Vagina (tissue), 2 donors: ENCODE measurements around the gene NLRC4. TPM values are rescaled to one million over a fixed set of nuclear protein-coding genes. Genes with fewer than 3 reads are reported as not detected.

ENCODE experiments used
- DNase-seq, 2 donors: peaks; one replicate each; pipeline ENCODE4 v3.0.0-alpha.2; 2017; ENCODE audit errors: extremely low spot score in 2 of 2
- H3K27ac ChIP-seq: fragments of 200-600 bp; sonication (generic); one replicate; pipeline ENCODE4 v1.5.1; 2019
- H3K27me3 ChIP-seq: fragments of 200-600 bp; sonication (generic); one replicate; pipeline ENCODE4 v1.5.1; 2019
- H3K36me3 ChIP-seq, 2 donors: fragments of 200-600 bp; sonication (generic); one replicate each; pipeline ENCODE4 v1.5.1; 2017 to 2019
- H3K4me1 ChIP-seq: fragments of 200-600 bp; sonication (generic); one replicate; pipeline ENCODE4 v1.5.1; 2019
- H3K4me3 ChIP-seq, 2 donors: fragments of 200-600 bp; sonication (generic); 1 replicate in 1 of 2; 2 replicates in 1 of 2; pipeline ENCODE4 v1.5.1; 2016 to 2019
- H3K9me3 ChIP-seq: fragments of 200-600 bp; sonication (generic); one replicate; pipeline ENCODE4 v1.5.1; 2019
- CTCF ChIP-seq, 3 experiments: fragments of 450-650 bp in 2 of 3; fragments of 200-600 bp in 1 of 3; sonication (generic) in 1 of 3; IDR thresholded peaks; one replicate each; pipeline ENCODE4 v1.5.1; 2017 to 2019; ENCODE audit warnings: antibody characterized with exemption in 3 of 3, mild to moderate bottlenecking in 2 of 3, moderate library complexity in 2 of 3
- POLR2A ChIP-seq, 2 donors: fragments of 450-650 bp; IDR thresholded peaks; one replicate each; pipeline ENCODE4 v1.6.1; 2017; ENCODE audit warnings: antibody characterized with exemption in 2 of 2, mild to moderate bottlenecking in 2 of 2, moderate library complexity in 2 of 2
- POLR2AphosphoS5 ChIP-seq, 2 donors: sonication (generic); formaldehyde crosslinking; IDR thresholded peaks; one replicate each; pipeline ENCODE4 v1.9.0; 2017; ENCODE audit warnings: antibody characterized with exemption in 2 of 2, mild to moderate bottlenecking in 2 of 2, low read depth in 1 of 2; ENCODE audit not compliant: insufficient read depth in 1 of 2
- intact Hi-C: fragments of 100-400 bp; cut with DNase I; formaldehyde crosslinking; loops from one replicate; pipeline ENCODE4 v1.15.1; 2023
- total RNA-seq: library from RNA; depleted of rRNA; stranded (reverse); fragments of >200 nt; gene quantifications from one replicate; pipeline ENCODE4 v1.2.3, GENCODE V29; 2016

NLRC4 gene
- total RNA-seq, 1 donor from 2014 or later: 0.74 TPM

GRCh38 chr2:32242331-32242730 lies 22.4 kb downstream of the NLRC4 start:
- no peaks in the 10 kb centered on the region for H3K9me3 ChIP-seq
- TF ChIP-seq POLR2A (IDR thresholded peaks at IDR 0.05) (no peak), CTCF (IDR thresholded peaks at IDR 0.05) (no peak), POLR2AphosphoS5 (IDR thresholded peaks at IDR 0.05; ENCODE audit: insufficient read depth in 1 of 2, low read depth in 1 of 2) (no peak)
- intact Hi-C loops: no loop called here
- H3K4me3 ChIP-seq: no peak overlapping the region
- H3K4me1 ChIP-seq: no peaks in the 10 kb centered on the region
- H3K36me3 ChIP-seq: no peaks in the 10 kb centered on the region
- DNase-seq: no peak
- no peak overlapping the region for H3K27ac ChIP-seq
- no peaks in the 10 kb centered on the region for H3K27me3 ChIP-seq

- intact Hi-C loops: loop anchor here (10.0 kb wide), 1 partner anchor 457 kb away; no protein-coding TSS in a partner anchor
- Histone ChIP-seq H3K27me3 (no peaks in the 10 kb centered on the region), H3K9me3 (no peaks in the 10 kb centered on the region), H3K36me3 (no peaks in the 10 kb centered on the region), H3K4me3 (no peak overlapping the region), H3K4me1 (no peaks in the 10 kb centered on the region), H3K27ac (no peak overlapping the region)
- no peak for TF ChIP-seq POLR2AphosphoS5 (IDR thresholded peaks at IDR 0.05; ENCODE audit: insufficient read depth in 1 of 2, low read depth in 1 of 2)
- no peak for DNase-seq
Observed at GRCh38 chr2:32237996-32238395, 26.7 kb downstream of the NLRC4 start.

DNA sequence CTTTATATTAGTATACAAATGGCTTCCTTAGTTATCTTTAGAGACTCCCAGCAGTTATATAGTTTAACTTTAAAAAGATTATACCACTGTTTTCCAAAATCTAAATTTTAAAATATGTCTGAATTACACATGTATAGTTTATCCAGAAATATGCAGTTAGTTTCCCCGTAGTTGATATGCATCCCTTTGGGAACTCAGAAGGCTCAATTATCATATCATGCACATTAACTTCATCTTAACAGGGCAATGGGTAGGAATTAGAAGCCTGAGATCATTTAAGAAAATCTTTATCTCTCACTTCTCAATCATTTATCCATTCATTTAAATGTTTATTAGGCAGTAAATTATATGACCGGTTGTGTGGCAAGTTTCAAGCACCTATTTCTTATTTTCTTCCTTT lies 27.2 kb downstream of the NLRC4 start:
- TF ChIP-seq POLR2AphosphoS5 (IDR thresholded peaks at IDR 0.05; ENCODE audit: insufficient read depth in 1 of 2, low read depth in 1 of 2) (no peak), POLR2A (IDR thresholded peaks at IDR 0.05) (no peak), CTCF (IDR thresholded peaks at IDR 0.05) (no peak)
- intact Hi-C loops: loop anchor here (10.0 kb wide), 1 partner anchor 457 kb away; no protein-coding TSS in a partner anchor
- Histone ChIP-seq H3K27ac (no peak overlapping the region), H3K4me1 (no peaks in the 10 kb centered on the region), H3K4me3 (no peak overlapping the region), H3K27me3 (no peaks in the 10 kb centered on the region), H3K36me3 (no peaks in the 10 kb centered on the region), H3K9me3 (no peaks in the 10 kb centered on the region)
- DNase-seq: no peak

DNA sequence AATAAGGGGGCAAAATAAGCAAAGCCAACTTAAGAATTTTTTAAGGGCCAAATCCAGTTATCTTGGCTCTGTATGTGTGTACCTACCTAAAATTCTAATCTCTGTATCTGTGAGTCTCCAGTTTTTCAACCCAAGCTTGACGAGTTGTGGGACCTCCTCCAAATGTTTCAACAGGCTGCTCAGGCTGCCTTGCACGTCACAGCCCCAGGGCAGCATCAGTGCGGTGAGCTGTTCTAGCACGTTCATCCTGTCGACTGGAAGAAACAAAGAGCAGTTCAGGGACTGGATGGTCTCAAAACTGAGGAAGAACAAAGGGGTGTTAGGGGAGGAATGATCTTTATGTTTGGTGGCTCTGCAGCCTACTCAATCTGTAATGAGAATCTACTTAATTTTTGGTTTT lies 29.4 kb downstream of the NLRC4 start:
- Histone ChIP-seq H3K4me1 (no peaks in the 10 kb centered on the region), H3K27ac (no peak overlapping the region), H3K27me3 (no peaks in the 10 kb centered on the region), H3K9me3 (no peaks in the 10 kb centered on the region), H3K4me3 (no peak overlapping the region), H3K36me3 (no peaks in the 10 kb centered on the region)
- DNase-seq: no peak
- intact Hi-C loops: loop anchor here (10.0 kb wide), 1 partner anchor 459 kb away; no protein-coding TSS in a partner anchor
- TF ChIP-seq POLR2AphosphoS5 (IDR thresholded peaks at IDR 0.05; ENCODE audit: insufficient read depth in 1 of 2, low read depth in 1 of 2): no peak
- TF ChIP-seq POLR2A (IDR thresholded peaks at IDR 0.05): no peak
- TF ChIP-seq CTCF (IDR thresholded peaks at IDR 0.05): no peak

DNA sequence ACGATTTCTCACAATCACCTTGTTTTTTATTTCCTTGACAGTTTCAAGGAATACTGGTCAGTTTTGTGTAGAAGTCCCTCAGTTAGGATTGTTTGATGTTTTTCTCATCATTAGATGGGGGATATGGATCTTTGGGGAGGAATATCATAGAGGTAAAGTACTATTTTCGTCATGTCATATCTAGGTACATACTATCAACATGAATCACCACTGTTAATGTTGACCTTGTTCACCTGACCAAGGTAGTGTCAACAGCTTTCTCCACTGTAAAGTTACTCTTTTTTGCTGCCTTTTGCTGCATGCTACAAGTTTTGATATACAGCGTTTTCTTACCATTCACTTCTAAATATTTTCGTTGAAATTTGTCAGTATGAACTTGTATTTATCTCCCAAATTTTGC lies 32.7 kb downstream of the NLRC4 start:
- DNase-seq: no peak
- Histone ChIP-seq H3K4me1 (no peaks in the 10 kb centered on the region), H3K27me3 (no peaks in the 10 kb centered on the region), H3K4me3 (no peak overlapping the region), H3K9me3 (no peaks in the 10 kb centered on the region), H3K36me3 (no peaks in the 10 kb centered on the region), H3K27ac (no peak overlapping the region)
- intact Hi-C loops: loop anchor here (10.0 kb wide), 1 partner anchor 463 kb away; no protein-coding TSS in a partner anchor
- TF ChIP-seq POLR2AphosphoS5 (IDR thresholded peaks at IDR 0.05; ENCODE audit: insufficient read depth in 1 of 2, low read depth in 1 of 2) (no peak), CTCF (IDR thresholded peaks at IDR 0.05) (no peak), POLR2A (IDR thresholded peaks at IDR 0.05) (no peak)
